Inferior parietal cortex (tissue), 1 donor: ENCODE measurements around the gene NOTUM.

ENCODE experiments used
- DNase-seq: peaks from one replicate; pipeline ENCODE4 v3.0.0-alpha.2; 2016; ENCODE audit errors: extremely low spot score

NOTUM gene

GRCh38 chr17:81909966-81910839 lies 50.8 kb downstream of the NOTUM start:
- no peak for DNase-seq

- DNase-seq, result no peak
Measured at GRCh38 chr17:81909231-81909630, 51.8 kb downstream of the NOTUM start.

- DNase-seq, result no peak
Measured at GRCh38 chr17:81908793-81909192, 52.2 kb downstream of the NOTUM start.

- no peak for DNase-seq
Measured at GRCh38 chr17:81907219-81908145, 53.5 kb downstream of the NOTUM start.

- DNase-seq, result no peak
Measured at GRCh38 chr17:81906476-81907218, 54.3 kb downstream of the NOTUM start.

GRCh38 chr17:81905993-81906392 lies 55.0 kb downstream of the NOTUM start:
- no peak for DNase-seq

GRCh38 chr17:81905424-81905875 lies 55.5 kb downstream of the NOTUM start:
- DNase-seq, result no peak

GRCh38 chr17:81904600-81905423 lies 56.2 kb downstream of the NOTUM start:
- DNase-seq, result no peak

- DNase-seq, result no peak
Measured at GRCh38 chr17:81903896-81904599, 56.9 kb downstream of the NOTUM start.

GRCh38 chr17:81903415-81903831 lies 57.6 kb downstream of the NOTUM start:
- DNase-seq, result no peak

GRCh38 chr17:81902653-81903414 lies 58.2 kb downstream of the NOTUM start:
- DNase-seq, result no peak
